Sigmoid colon (tissue), 7 donors: Measurements from ENCODE around the gene SURF4. TPM values are rescaled to one million over a fixed set of nuclear protein-coding genes. Genes with fewer than 3 reads are reported as not detected.

Experiments
- DNase-seq: peaks from one replicate; pipeline ENCODE4 v3.0.0-alpha.2; 2019
- H3K27ac ChIP-seq, 4 donors: fragments of 200-600 bp; sonication (generic); one replicate each; pipeline ENCODE4 v1.5.1; 2016 to 2019; ENCODE audit warnings: mild to moderate bottlenecking in 1 of 4
- H3K27me3 ChIP-seq, 3 donors: fragments of 200-600 bp; sonication (generic); one replicate each; pipeline ENCODE4 v1.5.1; 2019; ENCODE audit warnings: mild to moderate bottlenecking in 1 of 3
- H3K36me3 ChIP-seq, 4 donors: fragments of 200-600 bp; sonication (generic); one replicate each; pipeline ENCODE4 v1.5.1; 2016 to 2019
- H3K4me1 ChIP-seq, 4 donors: fragments of 200-600 bp; sonication (generic); one replicate each; pipeline ENCODE4 v1.5.1; 2017 to 2019
- H3K4me3 ChIP-seq, 4 donors: fragments of 200-600 bp; sonication (generic); one replicate each; pipeline ENCODE4 v1.5.1; 2017 to 2019; ENCODE audit warnings: mild to moderate bottlenecking in 2 of 4, moderate library complexity in 1 of 4
- H3K9me3 ChIP-seq, 4 donors: fragments of 200-600 bp in 3 of 4; sonication (generic) in 3 of 4; one replicate each; pipeline versions ENCODE4 v1.5.1 to v1.6.1; 2013 to 2019
- EP300 ChIP-seq, 4 donors: sonication (generic); formaldehyde crosslinking; IDR thresholded peaks; one replicate each; pipeline ENCODE4 v1.6.1; 2017; ENCODE audit warnings: antibody characterized with exemption in 4 of 4
- POLR2A ChIP-seq, 2 donors: fragments of 450-650 bp; IDR thresholded peaks; one replicate each; pipeline ENCODE4 v1.6.1; 2016; ENCODE audit warnings: antibody characterized with exemption in 2 of 2, mild to moderate bottlenecking in 2 of 2, moderate library complexity in 2 of 2
- POLR2AphosphoS5 ChIP-seq, 4 donors: sonication (generic); formaldehyde crosslinking; IDR thresholded peaks; one replicate each; pipeline ENCODE4 v1.6.1; 2017; ENCODE audit warnings: antibody characterized with exemption in 4 of 4
- WGBS, 2 donors: extraction: QIAGEN DNeasy Blood & Tissue Kit; methylation state at CpG; one replicate each; pipeline ENCODE4 v1.1.7; 2013; 5-methylcytosine and 5-hydroxymethylcytosine counted together
- intact Hi-C: fragments of 100-400 bp; cut with DNase I; formaldehyde crosslinking; loops from one replicate; pipeline ENCODE4 v1.15.1; 2023
- polyA plus RNA-seq, 3 donors: library from polyadenylated mRNA; stranded (reverse); fragments of 200-250 nt; gene quantifications; one replicate each; pipeline ENCODE4 v1.2.3, GENCODE V29; 2013
- total RNA-seq, 4 donors: library from RNA; depleted of rRNA; stranded (reverse); fragments of >200 nt; gene quantifications; one replicate each; pipeline ENCODE4 v1.1.0, GENCODE V29; 2016
- TF ChIP-seq, protein P1 (sequence below), 4 experiments: fragments of 450-650 bp in 3 of 4; fragments of 200-600 bp in 1 of 4; IDR thresholded peaks; one replicate each; pipeline ENCODE4 v1.5.1; 2016 to 2019; ENCODE audit warnings: antibody characterized with exemption in 4 of 4, mild to moderate bottlenecking in 3 of 4, moderate library complexity in 2 of 4
- donor health status: healthy with polysubstance abuse.
- donor health status: Bipolar disorder and iron deficiency.
- donor health status: healthy.

Gene SURF4
- total and polyA plus RNA-seq, 7 donors, result 17.4 to 190 (median 83.1) TPM

- Histone ChIP-seq H3K4me1 (peaks cover 0 to 66% (median 60%) of the 10 kb centered on the region in 4 donors), H3K4me3 (no peak overlapping the region), H3K27ac (no peak overlapping the region), H3K27me3 (no peaks in the 10 kb centered on the region), H3K9me3 (no peaks in the 10 kb centered on the region), H3K36me3 (peaks cover 13 to 68% (median 29%) of the 10 kb centered on the region in 4 donors)
- no peak for DNase-seq
- WGBS, 2 donors, result 14 to 57% methylated on average over 18 of the region's 18 CpGs
- TF ChIP-seq EP300 (IDR thresholded peaks at IDR 0.05) (no peak), POLR2AphosphoS5 (IDR thresholded peaks at IDR 0.05) (no peak)
- intact Hi-C loops, result no loop called here
These were observed 7.5 kb downstream of the SURF4 start for GRCh38 chr9:133368249-133368881.

DNA sequence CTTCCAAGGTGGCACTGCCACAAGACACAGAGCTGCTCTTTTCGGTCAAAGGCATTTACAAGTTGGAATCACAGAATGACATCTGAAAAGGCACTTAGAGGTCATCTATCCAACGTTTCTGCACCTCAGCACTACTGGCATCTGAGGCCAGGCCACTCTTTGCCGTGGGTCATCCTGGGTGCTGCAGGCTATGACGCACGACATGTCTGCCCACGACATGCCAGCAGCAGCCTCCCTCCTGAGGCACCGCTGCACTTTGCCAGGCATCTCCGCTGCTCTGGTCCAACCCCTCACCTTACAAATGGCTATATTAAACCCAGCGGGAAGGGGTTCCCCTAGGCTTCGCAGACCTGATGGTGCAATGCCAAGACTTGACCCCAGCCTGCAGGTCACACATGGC lies 8.1 kb downstream of the SURF4 start:
- no peak overlapping the region for H3K27ac ChIP-seq

GRCh38 chr9:133367221-133367620 lies 8.6 kb downstream of the SURF4 start:
- Histone ChIP-seq H3K27me3 (no peaks in the 10 kb centered on the region), H3K4me1 (peaks cover 0 to 55% (median 48%) of the 10 kb centered on the region in 4 donors), H3K9me3 (no peaks in the 10 kb centered on the region), H3K27ac (no peak overlapping the region), H3K36me3 (peaks cover 16 to 70% (median 38%) of the 10 kb centered on the region in 4 donors), H3K4me3 (no peak overlapping the region)
- TF ChIP-seq, protein P1, sequence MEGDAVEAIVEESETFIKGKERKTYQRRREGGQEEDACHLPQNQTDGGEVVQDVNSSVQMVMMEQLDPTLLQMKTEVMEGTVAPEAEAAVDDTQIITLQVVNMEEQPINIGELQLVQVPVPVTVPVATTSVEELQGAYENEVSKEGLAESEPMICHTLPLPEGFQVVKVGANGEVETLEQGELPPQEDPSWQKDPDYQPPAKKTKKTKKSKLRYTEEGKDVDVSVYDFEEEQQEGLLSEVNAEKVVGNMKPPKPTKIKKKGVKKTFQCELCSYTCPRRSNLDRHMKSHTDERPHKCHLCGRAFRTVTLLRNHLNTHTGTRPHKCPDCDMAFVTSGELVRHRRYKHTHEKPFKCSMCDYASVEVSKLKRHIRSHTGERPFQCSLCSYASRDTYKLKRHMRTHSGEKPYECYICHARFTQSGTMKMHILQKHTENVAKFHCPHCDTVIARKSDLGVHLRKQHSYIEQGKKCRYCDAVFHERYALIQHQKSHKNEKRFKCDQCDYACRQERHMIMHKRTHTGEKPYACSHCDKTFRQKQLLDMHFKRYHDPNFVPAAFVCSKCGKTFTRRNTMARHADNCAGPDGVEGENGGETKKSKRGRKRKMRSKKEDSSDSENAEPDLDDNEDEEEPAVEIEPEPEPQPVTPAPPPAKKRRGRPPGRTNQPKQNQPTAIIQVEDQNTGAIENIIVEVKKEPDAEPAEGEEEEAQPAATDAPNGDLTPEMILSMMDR (IDR thresholded peaks at IDR 0.05), result no peak
- no peak for TF ChIP-seq EP300 (IDR thresholded peaks at IDR 0.05)
- TF ChIP-seq POLR2AphosphoS5 (IDR thresholded peaks at IDR 0.05), result no peak
- TF ChIP-seq POLR2A (IDR thresholded peaks at IDR 0.05), result no peak
- 95% methylated on average over 22 of the region's 22 CpGs for WGBS, 2 donors
- intact Hi-C loops, result no loop called here
- DNase-seq, result no peak

More for the DNA sequence above, 8.1 kb downstream of the SURF4 start:
- Histone ChIP-seq H3K27me3 (no peaks in the 10 kb centered on the region), H3K36me3 (peaks cover 16 to 68% (median 33%) of the 10 kb centered on the region in 4 donors), H3K4me3 (no peak overlapping the region), H3K9me3 (no peaks in the 10 kb centered on the region), H3K4me1 (peaks cover 0 to 60% (median 54%) of the 10 kb centered on the region in 4 donors)
- intact Hi-C loops, result no loop called here
- WGBS, 2 donors, result 75 to 90% methylated on average over 10 of the region's 10 CpGs
- TF ChIP-seq POLR2A (IDR thresholded peaks at IDR 0.05), result no peak
- TF ChIP-seq POLR2AphosphoS5 (IDR thresholded peaks at IDR 0.05), result no peak
- TF ChIP-seq, protein P1 (IDR thresholded peaks at IDR 0.05), result no peak
- DNase-seq, result no peak

DNA sequence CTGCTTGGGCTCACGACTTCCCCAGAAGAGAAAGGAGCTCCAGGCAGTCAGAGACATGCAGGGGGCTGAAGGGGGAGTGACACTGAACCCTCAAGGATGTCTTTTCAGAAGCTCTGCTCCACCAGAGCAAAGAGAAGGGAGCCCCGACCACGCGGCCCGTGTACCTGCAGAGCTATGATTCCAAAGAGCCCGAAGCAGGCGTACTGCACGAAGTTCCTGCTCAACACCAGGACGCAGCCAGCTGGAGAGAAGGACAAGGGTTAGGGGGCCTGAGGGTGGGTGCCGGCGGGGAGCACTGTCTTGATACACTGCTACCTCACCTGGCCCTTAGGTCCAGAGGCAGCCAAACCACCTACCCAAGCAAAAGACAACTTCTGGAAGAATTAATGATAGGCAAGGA lies 9.4 kb downstream of the SURF4 start:
- TF ChIP-seq EP300 (IDR thresholded peaks at IDR 0.05), result no peak
- no peak for TF ChIP-seq POLR2AphosphoS5 (IDR thresholded peaks at IDR 0.05)
- TF ChIP-seq, protein P1 (IDR thresholded peaks at IDR 0.05), result no peak
- no peak for TF ChIP-seq POLR2A (IDR thresholded peaks at IDR 0.05)
- no peak for DNase-seq
- Histone ChIP-seq H3K27ac (no peak overlapping the region), H3K27me3 (no peaks in the 10 kb centered on the region), H3K4me1 (peaks cover 0 to 47% (median 41%) of the 10 kb centered on the region in 4 donors), H3K4me3 (no peak overlapping the region), H3K36me3 (peaks cover 16 to 78% (median 42%) of the 10 kb centered on the region in 4 donors), H3K9me3 (no peaks in the 10 kb centered on the region)
- WGBS, 2 donors, result 95% methylated on average over 11 of the region's 11 CpGs
- intact Hi-C loops, result no loop called here

DNA sequence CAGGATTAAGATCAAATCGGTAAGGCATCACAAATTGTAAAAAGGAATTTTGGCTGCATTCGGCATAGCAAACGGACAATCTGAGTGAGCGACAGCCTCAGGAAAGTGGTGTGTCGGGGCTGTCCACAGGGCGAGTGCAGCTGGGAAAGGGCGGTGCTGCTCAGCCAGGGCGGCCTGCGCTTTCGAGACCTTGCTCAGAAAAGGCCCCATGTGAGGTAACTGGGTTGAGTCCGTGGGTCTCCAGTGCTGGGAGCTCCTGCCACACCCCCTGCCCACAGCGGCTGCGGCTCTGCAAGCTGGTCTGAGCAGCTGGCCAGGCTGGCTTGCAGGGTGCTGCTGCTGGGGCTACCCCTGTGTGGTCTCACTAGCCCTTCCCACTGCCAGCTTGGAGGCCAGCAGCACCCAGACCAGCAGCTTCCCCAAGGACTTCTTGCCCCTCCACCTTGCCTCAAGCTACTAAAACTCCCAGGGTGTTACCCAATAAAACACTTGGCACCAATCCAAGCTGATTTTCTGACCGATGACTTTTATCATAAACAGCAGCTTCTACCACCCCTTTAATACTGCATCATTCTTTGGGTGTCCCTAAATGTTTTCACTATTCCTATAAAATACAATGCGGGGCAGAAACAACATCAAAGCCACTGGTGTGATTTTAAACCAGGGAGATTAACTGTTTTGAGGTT lies 13.4 kb downstream of the SURF4 start:
- WGBS, 2 donors, result 89 to 92% methylated on average over 15 of the region's 15 CpGs
- Histone ChIP-seq H3K4me1 (peaks cover 0 to 12% (median 8%) of the 10 kb centered on the region in 4 donors), H3K36me3 (peaks cover 16 to 78% (median 48%) of the 10 kb centered on the region in 4 donors), H3K27ac (no peak overlapping the region), H3K27me3 (no peaks in the 10 kb centered on the region), H3K9me3 (no peaks in the 10 kb centered on the region), H3K4me3 (no peak overlapping the region)
- intact Hi-C loops, result no loop called here
- no peak for DNase-seq
- TF ChIP-seq EP300 (IDR thresholded peaks at IDR 0.05), result no peak
- no peak for TF ChIP-seq POLR2AphosphoS5 (IDR thresholded peaks at IDR 0.05)
- no peak for TF ChIP-seq POLR2A (IDR thresholded peaks at IDR 0.05)
- TF ChIP-seq, protein P1 (IDR thresholded peaks at IDR 0.05), result no peak
